Vagina (tissue), 2 donors: ENCODE measurements around the gene LPP. TPM values are rescaled to one million over a fixed set of nuclear protein-coding genes. Genes with fewer than 3 reads are reported as not detected.
A peak's percentile ranks its signal among the peaks of the same experiment; 100 is the strongest.
"Not testable (repeated sequence)": the region's sequence is repeated elsewhere in the genome, so short reads cannot be mapped to it uniquely, and the experiment has no call there.

Experiments used
- DNase-seq, 2 donors: peaks; one replicate each; pipeline ENCODE4 v3.0.0-alpha.2; 2017; ENCODE audit errors: extremely low spot score in 2 of 2
- H3K27ac ChIP-seq: fragments of 200-600 bp; sonication (generic); one replicate; pipeline ENCODE4 v1.5.1; 2019
- H3K27me3 ChIP-seq: fragments of 200-600 bp; sonication (generic); one replicate; pipeline ENCODE4 v1.5.1; 2019
- H3K36me3 ChIP-seq, 2 donors: fragments of 200-600 bp; sonication (generic); one replicate each; pipeline ENCODE4 v1.5.1; 2017 to 2019
- H3K4me1 ChIP-seq: fragments of 200-600 bp; sonication (generic); one replicate; pipeline ENCODE4 v1.5.1; 2019
- H3K4me3 ChIP-seq, 2 donors: fragments of 200-600 bp; sonication (generic); 1 replicate in 1 of 2; 2 replicates in 1 of 2; pipeline ENCODE4 v1.5.1; 2016 to 2019
- H3K9me3 ChIP-seq: fragments of 200-600 bp; sonication (generic); one replicate; pipeline ENCODE4 v1.5.1; 2019
- POLR2A ChIP-seq, 2 donors: fragments of 450-650 bp; IDR thresholded peaks; one replicate each; pipeline ENCODE4 v1.6.1; 2017; ENCODE audit warnings: antibody characterized with exemption in 2 of 2, mild to moderate bottlenecking in 2 of 2, moderate library complexity in 2 of 2
- POLR2AphosphoS5 ChIP-seq, 2 donors: sonication (generic); formaldehyde crosslinking; IDR thresholded peaks; one replicate each; pipeline ENCODE4 v1.9.0; 2017; ENCODE audit warnings: antibody characterized with exemption in 2 of 2, mild to moderate bottlenecking in 2 of 2, low read depth in 1 of 2; ENCODE audit not compliant: insufficient read depth in 1 of 2
- intact Hi-C: fragments of 100-400 bp; cut with DNase I; formaldehyde crosslinking; loops from one replicate; pipeline ENCODE4 v1.15.1; 2023
- total RNA-seq: library from RNA; depleted of rRNA; stranded (reverse); fragments of >200 nt; gene quantifications from one replicate; pipeline ENCODE4 v1.2.3, GENCODE V29; 2016
- TF ChIP-seq, protein P1 (sequence below), 3 experiments: fragments of 450-650 bp in 2 of 3; fragments of 200-600 bp in 1 of 3; sonication (generic) in 1 of 3; IDR thresholded peaks; one replicate each; pipeline ENCODE4 v1.5.1; 2017 to 2019; ENCODE audit warnings: antibody characterized with exemption in 3 of 3, mild to moderate bottlenecking in 2 of 3, moderate library complexity in 2 of 3

The LPP gene
- total RNA-seq, 1 donor from 2014 or later: 248 TPM

DNA sequence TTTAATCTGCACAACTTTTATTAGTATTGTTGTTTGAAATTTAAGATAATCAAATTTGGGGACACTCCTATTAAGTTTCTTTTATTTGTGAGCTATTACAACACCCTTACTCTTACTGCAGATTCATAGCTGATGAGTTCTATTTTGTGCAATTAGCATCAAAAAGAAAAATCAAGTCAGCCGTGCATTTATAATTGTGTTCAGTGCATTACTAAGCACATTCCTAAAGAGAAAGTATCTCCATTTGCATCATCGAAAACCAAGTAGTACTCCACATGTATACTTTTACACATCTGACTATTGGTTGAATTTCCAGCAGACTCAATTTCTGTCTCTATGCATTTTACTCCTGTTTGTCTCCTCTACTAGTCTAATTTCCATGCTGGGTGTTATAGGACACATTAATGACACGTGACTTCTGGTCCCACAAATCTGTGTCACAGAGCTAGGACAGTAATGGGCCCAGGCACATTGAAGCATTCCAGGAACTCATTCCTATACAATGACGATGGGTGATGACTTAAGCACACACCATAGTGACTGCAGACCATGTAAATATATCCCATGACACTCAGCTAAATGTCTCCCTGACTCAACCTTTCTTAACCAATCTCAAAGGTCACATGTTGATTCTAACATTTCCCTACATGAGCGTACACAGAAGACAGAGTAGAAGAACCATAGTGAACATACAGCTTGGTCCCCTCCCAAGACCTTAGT lies 477.5 kb downstream of the LPP start:
- no peak overlapping the region for H3K27ac ChIP-seq
- H3K4me1 ChIP-seq: peaks cover 35% of the 10 kb centered on the region
- no peaks in the 10 kb centered on the region for H3K9me3 ChIP-seq
- no peaks in the 10 kb centered on the region for H3K27me3 ChIP-seq
- intact Hi-C loops: no loop called here
- no peak overlapping the region for H3K4me3 ChIP-seq
- H3K36me3 ChIP-seq: no peaks in the 10 kb centered on the region
- DNase-seq: no peak
- TF ChIP-seq POLR2A (IDR thresholded peaks at IDR 0.05): no peak

DNA sequence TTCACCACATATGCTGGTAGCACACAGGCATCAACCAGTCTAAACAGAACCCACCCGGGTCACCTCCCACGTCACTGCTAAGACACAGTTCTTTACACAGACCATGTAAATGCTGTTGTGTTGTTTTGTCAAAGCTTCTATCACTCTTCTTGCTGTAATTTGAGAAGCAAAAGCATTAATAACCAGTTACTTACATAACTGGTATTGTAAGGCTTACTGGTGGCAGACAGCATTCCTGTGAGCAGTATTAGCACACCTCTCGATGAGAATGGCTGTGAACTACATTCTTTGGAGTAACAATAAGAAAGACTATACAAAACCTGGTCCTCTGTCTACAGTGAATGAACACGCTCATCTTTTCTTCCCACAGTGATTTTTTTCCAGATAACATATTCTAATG lies 479.2 kb downstream of the LPP start:
- Histone ChIP-seq H3K4me1 (peaks cover 27% of the 10 kb centered on the region), H3K9me3 (no peaks in the 10 kb centered on the region), H3K27me3 (no peaks in the 10 kb centered on the region), H3K27ac (no peak overlapping the region), H3K36me3 (no peaks in the 10 kb centered on the region), H3K4me3 (no peak overlapping the region)
- TF ChIP-seq POLR2AphosphoS5 (IDR thresholded peaks at IDR 0.05; ENCODE audit: insufficient read depth in 1 of 2, low read depth in 1 of 2): no peak
- TF ChIP-seq POLR2A (IDR thresholded peaks at IDR 0.05): no peak
- TF ChIP-seq, protein P1, sequence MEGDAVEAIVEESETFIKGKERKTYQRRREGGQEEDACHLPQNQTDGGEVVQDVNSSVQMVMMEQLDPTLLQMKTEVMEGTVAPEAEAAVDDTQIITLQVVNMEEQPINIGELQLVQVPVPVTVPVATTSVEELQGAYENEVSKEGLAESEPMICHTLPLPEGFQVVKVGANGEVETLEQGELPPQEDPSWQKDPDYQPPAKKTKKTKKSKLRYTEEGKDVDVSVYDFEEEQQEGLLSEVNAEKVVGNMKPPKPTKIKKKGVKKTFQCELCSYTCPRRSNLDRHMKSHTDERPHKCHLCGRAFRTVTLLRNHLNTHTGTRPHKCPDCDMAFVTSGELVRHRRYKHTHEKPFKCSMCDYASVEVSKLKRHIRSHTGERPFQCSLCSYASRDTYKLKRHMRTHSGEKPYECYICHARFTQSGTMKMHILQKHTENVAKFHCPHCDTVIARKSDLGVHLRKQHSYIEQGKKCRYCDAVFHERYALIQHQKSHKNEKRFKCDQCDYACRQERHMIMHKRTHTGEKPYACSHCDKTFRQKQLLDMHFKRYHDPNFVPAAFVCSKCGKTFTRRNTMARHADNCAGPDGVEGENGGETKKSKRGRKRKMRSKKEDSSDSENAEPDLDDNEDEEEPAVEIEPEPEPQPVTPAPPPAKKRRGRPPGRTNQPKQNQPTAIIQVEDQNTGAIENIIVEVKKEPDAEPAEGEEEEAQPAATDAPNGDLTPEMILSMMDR (IDR thresholded peaks at IDR 0.05): no peak
- DNase-seq: no peak
- intact Hi-C loops: no loop called here

DNA sequence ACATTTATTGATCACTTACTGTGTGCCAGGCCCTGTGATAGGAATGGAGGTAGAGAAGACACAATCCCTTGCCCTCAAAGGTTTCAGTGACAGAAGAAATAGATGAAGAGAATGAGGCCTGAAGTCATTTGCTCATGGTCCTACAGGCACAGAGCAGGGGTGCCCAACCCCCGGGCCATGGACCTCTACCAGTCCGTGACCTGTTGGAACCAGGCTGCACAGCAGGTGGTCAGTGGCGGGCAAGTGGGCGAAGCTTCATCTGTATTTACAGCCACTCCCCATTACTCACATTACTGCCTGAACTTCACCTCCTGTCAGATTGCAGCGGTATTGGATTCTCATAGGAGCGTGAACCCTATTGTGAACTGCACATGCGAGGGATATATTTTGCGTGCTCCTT lies 480.3 kb downstream of the LPP start:
- TF ChIP-seq POLR2A (IDR thresholded peaks at IDR 0.05): no peak
- TF ChIP-seq POLR2AphosphoS5 (IDR thresholded peaks at IDR 0.05; ENCODE audit: insufficient read depth in 1 of 2, low read depth in 1 of 2): no peak
- TF ChIP-seq, protein P1 (IDR thresholded peaks at IDR 0.05): no peak
- peaks cover 27% of the 10 kb centered on the region for H3K4me1 ChIP-seq

DNA sequence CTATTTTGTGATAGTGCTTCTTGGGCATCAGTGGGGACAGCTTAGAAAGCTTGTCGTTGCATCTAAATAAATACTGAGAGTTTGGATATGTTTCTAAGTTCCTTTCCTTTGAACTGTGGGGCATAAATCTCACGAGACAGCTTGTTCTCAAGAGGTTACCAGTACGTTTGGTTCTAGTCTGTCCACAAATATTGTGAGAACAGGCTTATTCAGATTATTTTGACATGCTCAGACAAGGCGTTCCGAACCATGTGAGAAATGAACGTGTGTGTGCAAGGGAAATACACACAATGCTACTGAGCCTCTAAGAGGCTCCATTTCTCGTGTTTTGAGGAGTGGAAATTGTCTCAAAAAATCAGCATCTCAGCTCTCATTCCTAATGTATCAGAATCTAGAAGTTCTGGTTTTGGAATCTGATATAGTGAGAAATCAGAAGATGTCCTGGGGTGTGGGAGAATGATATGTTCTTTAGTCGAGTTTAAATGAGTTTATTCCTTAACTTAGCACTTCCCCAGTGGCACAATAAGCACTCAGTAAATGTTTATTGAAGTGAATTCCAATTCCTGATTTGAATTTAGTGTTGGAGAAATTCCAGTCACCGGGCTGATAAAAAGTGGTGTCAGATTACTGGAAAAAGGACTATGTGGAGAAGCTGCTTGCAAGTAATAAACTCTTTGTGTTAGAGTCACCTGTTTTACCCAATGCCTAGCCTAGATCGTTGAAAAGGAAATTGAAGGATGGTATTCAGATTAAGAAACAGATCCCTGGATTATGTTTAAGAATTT lies 481.5 kb downstream of the LPP start:
- Histone ChIP-seq H3K4me1 (peaks cover 27% of the 10 kb centered on the region), H3K4me3 (no peak overlapping the region), H3K36me3 (no peaks in the 10 kb centered on the region), H3K27ac (no peak overlapping the region), H3K9me3 (no peaks in the 10 kb centered on the region), H3K27me3 (no peaks in the 10 kb centered on the region)
- no peak for DNase-seq
- TF ChIP-seq POLR2AphosphoS5 (IDR thresholded peaks at IDR 0.05; ENCODE audit: insufficient read depth in 1 of 2, low read depth in 1 of 2) (peak in 1 of 2 donors; percentile 73), POLR2A (IDR thresholded peaks at IDR 0.05) (no peak)
- intact Hi-C loops: no loop called here

More for the DNA sequence above, 480.3 kb downstream of the LPP start:
- Histone ChIP-seq H3K4me3 (no peak overlapping the region), H3K27me3 (no peaks in the 10 kb centered on the region), H3K27ac (no peak overlapping the region), H3K36me3 (no peaks in the 10 kb centered on the region), H3K9me3 (no peaks in the 10 kb centered on the region)
- intact Hi-C loops: no loop called here
- DNase-seq: no peak

DNA sequence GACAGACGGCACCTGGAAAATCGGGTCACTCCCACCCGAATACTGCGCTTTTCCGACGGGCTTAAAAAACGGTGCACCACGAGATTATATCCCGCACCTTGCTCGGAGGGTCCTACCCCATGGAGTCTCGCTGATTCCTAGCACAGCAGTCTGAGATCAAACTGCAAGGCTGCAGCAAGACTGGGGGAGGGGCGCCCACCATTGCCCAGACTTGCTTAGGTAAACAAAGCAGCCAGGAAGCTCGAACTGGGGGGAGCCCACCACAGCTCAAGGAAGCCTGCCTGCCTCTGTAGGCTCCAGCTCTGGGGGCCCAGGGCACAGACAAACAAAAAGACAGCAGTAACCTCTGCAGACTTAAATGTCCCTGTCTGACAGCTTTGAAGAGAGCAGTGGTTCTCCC lies 482.3 kb downstream of the LPP start:
- H3K9me3 ChIP-seq, H3K36me3 ChIP-seq, DNase-seq, intact Hi-C loops, H3K27me3 ChIP-seq, H3K4me3 ChIP-seq, H3K27ac ChIP-seq: not testable (repeated sequence)
- H3K4me1 ChIP-seq: peaks cover 27% of the 10 kb centered on the region

DNA sequence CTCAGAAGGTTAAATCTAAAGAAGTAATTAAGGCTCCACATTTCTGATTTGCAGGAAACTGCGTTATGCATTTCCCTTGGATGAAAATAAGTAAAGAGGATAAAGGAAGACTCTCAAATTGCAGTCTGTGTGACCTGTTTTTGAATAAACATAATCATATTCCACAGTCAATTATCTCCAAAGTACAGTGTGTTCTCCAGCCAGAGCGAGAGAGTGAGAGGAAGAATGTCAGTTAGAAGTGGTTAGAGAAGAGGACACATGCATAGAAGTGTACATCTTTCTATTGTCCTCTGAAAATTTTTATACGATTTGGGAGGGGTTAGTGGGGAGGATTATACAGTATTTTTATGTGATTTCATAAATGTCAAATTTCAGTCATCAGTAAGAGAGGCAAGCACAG lies 487.1 kb downstream of the LPP start:
- Histone ChIP-seq H3K36me3 (no peaks in the 10 kb centered on the region), H3K27me3 (no peaks in the 10 kb centered on the region), H3K4me1 (peaks cover 1% of the 10 kb centered on the region), H3K27ac (no peak overlapping the region), H3K4me3 (no peak overlapping the region), H3K9me3 (no peaks in the 10 kb centered on the region)
- intact Hi-C loops: no loop called here
- TF ChIP-seq, protein P1 (IDR thresholded peaks at IDR 0.05): no peak
- TF ChIP-seq POLR2A (IDR thresholded peaks at IDR 0.05) (no peak), POLR2AphosphoS5 (IDR thresholded peaks at IDR 0.05; ENCODE audit: insufficient read depth in 1 of 2, low read depth in 1 of 2) (no peak)
- no peak for DNase-seq
